A549 (cell line): ENCODE measurements around the gene TSPAN5.

Source experiments
- EHF ChIP-seq: fragments of 250-450 bp; sonication (Bioruptor Pico); IDR thresholded peaks from 2 replicates; pipeline ENCODE4 v1.5.0; 2020; ENCODE audit warnings: mild to moderate bottlenecking
- EP300 ChIP-seq, 2 experiments: fragments of >200 bp; sonication (Bioruptor Twin); formaldehyde crosslinking; IDR thresholded peaks; 2 replicates in 1 of 2; 3 replicates in 1 of 2; pipeline ENCODE4 v1.6.1; 2016 to 2017
- HOXA7 ChIP-seq: fragments of 250-450 bp; sonication (Bioruptor Pico); IDR thresholded peaks from 2 replicates; pipeline ENCODE4 v1.5.0; 2020; ENCODE audit warnings: mild to moderate bottlenecking, moderate library complexity
- MYC ChIP-seq: IDR thresholded peaks from 2 replicates; pipeline ENCODE4 v1.6.1; 2012; ENCODE audit warnings: mild to moderate bottlenecking, inconsistent platforms, low read length, improper control_type of control experiment, borderline replicate concordance
- POLR2A ChIP-seq: IDR thresholded peaks from 2 replicates; pipeline ENCODE4 v1.6.1; 2012; ENCODE audit warnings: mild to moderate bottlenecking, low read length
- RFX5 ChIP-seq: fragments of 450-650 bp; IDR thresholded peaks from 2 replicates; pipeline ENCODE4 v1.7.1; 2014; ENCODE audit warnings: antibody characterized with exemption, mild to moderate bottlenecking, moderate library complexity
- SREBF2 ChIP-seq: fragments of 450-650 bp; IDR thresholded peaks from 2 replicates; pipeline ENCODE4 v1.6.1; 2014; ENCODE audit warnings: mild to moderate bottlenecking, moderate library complexity
- ZC3H11A ChIP-seq: fragments of 450-650 bp; IDR thresholded peaks from 2 replicates; pipeline ENCODE4 v1.6.1; 2014; ENCODE audit warnings: antibody characterized with exemption, mild to moderate bottlenecking
- ZFP36 ChIP-seq: fragments of 450-650 bp; IDR thresholded peaks from 2 replicates; pipeline ENCODE4 v1.6.1; 2014; ENCODE audit warnings: borderline replicate concordance; ENCODE audit not compliant: partially characterized antibody
- TF ChIP-seq, protein P1 (sequence below): IDR thresholded peaks from 2 replicates; pipeline ENCODE4 v1.6.1; 2012
- TF ChIP-seq, protein P2 (sequence below): fragments of >200 bp; sonication (Bioruptor Twin); formaldehyde crosslinking; IDR thresholded peaks from 3 replicates; pipeline ENCODE4 v1.5.1; 2016
- TF ChIP-seq, protein P3 (sequence below): fragments of >200 bp; sonication (Bioruptor Twin); formaldehyde crosslinking; IDR thresholded peaks from 3 replicates; pipeline ENCODE4 v1.6.1; 2016

DNA sequence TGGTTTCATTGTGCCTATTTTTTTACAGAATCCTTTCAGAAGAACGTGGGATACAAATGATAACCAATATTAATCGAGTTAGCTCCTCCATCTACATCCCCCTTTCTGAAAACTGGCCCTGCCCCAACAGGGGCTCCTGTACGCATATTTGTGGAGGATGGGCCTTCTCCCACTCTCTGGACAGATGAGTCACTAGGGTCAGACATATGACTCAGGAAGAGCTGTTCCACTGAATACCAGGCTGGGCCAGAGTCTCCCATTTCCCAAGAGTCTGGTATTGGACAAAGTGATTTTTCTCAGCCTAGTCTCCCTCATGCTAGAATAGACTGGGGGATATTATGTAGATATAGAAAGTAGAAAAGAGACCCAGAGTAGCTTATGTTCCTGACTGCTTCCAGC, 142.4 kb downstream of the TSPAN5 start:
- TF ChIP-seq POLR2A: no peak
- TF ChIP-seq ZC3H11A: no peak
- TF ChIP-seq, protein P1, sequence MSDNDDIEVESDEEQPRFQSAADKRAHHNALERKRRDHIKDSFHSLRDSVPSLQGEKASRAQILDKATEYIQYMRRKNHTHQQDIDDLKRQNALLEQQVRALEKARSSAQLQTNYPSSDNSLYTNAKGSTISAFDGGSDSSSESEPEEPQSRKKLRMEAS: no peak
- no peak for TF ChIP-seq HOXA7 (CRISPR knock-in tag)
- TF ChIP-seq ZFP36: no peak
- TF ChIP-seq, protein P2, sequence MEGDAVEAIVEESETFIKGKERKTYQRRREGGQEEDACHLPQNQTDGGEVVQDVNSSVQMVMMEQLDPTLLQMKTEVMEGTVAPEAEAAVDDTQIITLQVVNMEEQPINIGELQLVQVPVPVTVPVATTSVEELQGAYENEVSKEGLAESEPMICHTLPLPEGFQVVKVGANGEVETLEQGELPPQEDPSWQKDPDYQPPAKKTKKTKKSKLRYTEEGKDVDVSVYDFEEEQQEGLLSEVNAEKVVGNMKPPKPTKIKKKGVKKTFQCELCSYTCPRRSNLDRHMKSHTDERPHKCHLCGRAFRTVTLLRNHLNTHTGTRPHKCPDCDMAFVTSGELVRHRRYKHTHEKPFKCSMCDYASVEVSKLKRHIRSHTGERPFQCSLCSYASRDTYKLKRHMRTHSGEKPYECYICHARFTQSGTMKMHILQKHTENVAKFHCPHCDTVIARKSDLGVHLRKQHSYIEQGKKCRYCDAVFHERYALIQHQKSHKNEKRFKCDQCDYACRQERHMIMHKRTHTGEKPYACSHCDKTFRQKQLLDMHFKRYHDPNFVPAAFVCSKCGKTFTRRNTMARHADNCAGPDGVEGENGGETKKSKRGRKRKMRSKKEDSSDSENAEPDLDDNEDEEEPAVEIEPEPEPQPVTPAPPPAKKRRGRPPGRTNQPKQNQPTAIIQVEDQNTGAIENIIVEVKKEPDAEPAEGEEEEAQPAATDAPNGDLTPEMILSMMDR: no peak
- no peak for TF ChIP-seq RFX5
- TF ChIP-seq, protein P3, sequence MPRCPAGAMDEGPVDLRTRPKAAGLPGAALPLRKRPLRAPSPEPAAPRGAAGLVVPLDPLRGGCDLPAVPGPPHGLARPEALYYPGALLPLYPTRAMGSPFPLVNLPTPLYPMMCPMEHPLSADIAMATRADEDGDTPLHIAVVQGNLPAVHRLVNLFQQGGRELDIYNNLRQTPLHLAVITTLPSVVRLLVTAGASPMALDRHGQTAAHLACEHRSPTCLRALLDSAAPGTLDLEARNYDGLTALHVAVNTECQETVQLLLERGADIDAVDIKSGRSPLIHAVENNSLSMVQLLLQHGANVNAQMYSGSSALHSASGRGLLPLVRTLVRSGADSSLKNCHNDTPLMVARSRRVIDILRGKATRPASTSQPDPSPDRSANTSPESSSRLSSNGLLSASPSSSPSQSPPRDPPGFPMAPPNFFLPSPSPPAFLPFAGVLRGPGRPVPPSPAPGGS: no peak
- TF ChIP-seq EP300 (IDR thresholded peaks at IDR 0.05): peak in 1 of 2 experiments; percentile 46; a peak in 1 of 5 replicates
- no peak for TF ChIP-seq MYC
- no peak for TF ChIP-seq EHF (CRISPR knock-in tag)
- TF ChIP-seq SREBF2: no peak
